H9 (cell line): ENCODE data around the gene FEZF1. TPM values are rescaled to one million over a fixed set of nuclear protein-coding genes. Genes with fewer than 3 reads are reported as not detected.

ENCODE experiments used
- DNase-seq: peaks from one replicate; pipeline ENCODE4 v3.0.0-alpha.2; 2017
- H2AFZ ChIP-seq: one replicate; pipeline ENCODE4 v1.6.1; 2013; ENCODE audit warnings: mild to moderate bottlenecking, low read length, control low read depth, moderate library complexity
- H2AK5ac ChIP-seq: 2 replicates; pipeline ENCODE4 v1.6.1; 2013; ENCODE audit warnings: low read length, control low read depth, mixed read lengths; ENCODE audit not compliant: insufficient read length
- H2BK120ac ChIP-seq: one replicate; pipeline ENCODE4 v1.6.1; 2013; ENCODE audit warnings: low read depth, mild to moderate bottlenecking, low read length, control low read depth, inconsistent platforms; ENCODE audit not compliant: poor library complexity, severe bottlenecking
- H2BK12ac ChIP-seq: 2 replicates; pipeline ENCODE4 v1.6.1; 2013; ENCODE audit warnings: low read length, control low read depth, mixed read lengths, low read depth; ENCODE audit not compliant: insufficient read length
- H2BK15ac ChIP-seq: 2 replicates; pipeline ENCODE4 v1.6.1; 2013; ENCODE audit warnings: low read depth, low read length, control low read depth
- H2BK20ac ChIP-seq: one replicate; pipeline ENCODE4 v1.6.1; 2013; ENCODE audit warnings: low read depth, mild to moderate bottlenecking, low read length, control low read depth, inconsistent platforms; ENCODE audit not compliant: poor library complexity, severe bottlenecking
- H2BK5ac ChIP-seq: 2 replicates; pipeline ENCODE4 v1.6.1; 2013; ENCODE audit warnings: low read length, control low read depth, mixed read lengths; ENCODE audit not compliant: insufficient read length
- H3K14ac ChIP-seq: 2 replicates; pipeline ENCODE4 v1.6.1; 2013; ENCODE audit warnings: low read length, control low read depth; ENCODE audit not compliant: insufficient read depth
- H3K18ac ChIP-seq: 2 replicates; pipeline ENCODE4 v1.6.1; 2013; ENCODE audit warnings: low read depth, mild to moderate bottlenecking, mixed read lengths, low read length, control low read depth; ENCODE audit not compliant: insufficient read length
- H3K23ac ChIP-seq: 2 replicates; pipeline ENCODE4 v1.6.1; 2013; ENCODE audit warnings: low read length, control low read depth, mixed read lengths, low read depth; ENCODE audit not compliant: insufficient read length
- H3K23me2 ChIP-seq: 2 replicates; pipeline ENCODE4 v1.6.1; 2013; ENCODE audit warnings: low read depth, mild to moderate bottlenecking, mixed read lengths, low read length, control low read depth; ENCODE audit not compliant: insufficient read length, poor library complexity, severe bottlenecking
- H3K27ac ChIP-seq: 2 replicates; pipeline ENCODE4 v1.5.1; 2013; ENCODE audit warnings: low read length, control low read depth, mixed read lengths, low read depth; ENCODE audit not compliant: insufficient read length
- H3K27me3 ChIP-seq: 2 replicates; pipeline ENCODE4 v1.6.1; 2013; ENCODE audit warnings: low read length, control low read depth, inconsistent platforms; ENCODE audit not compliant: insufficient read depth
- H3K4ac ChIP-seq: 2 replicates; pipeline ENCODE4 v1.6.1; 2013; ENCODE audit warnings: low read depth, mild to moderate bottlenecking, control low read depth, inconsistent platforms, low read length, moderate library complexity
- H3K4me1 ChIP-seq: 2 replicates; pipeline ENCODE4 v1.6.1; 2013; ENCODE audit warnings: low read length, control low read depth, inconsistent platforms; ENCODE audit not compliant: insufficient read depth
- H3K4me2 ChIP-seq: 2 replicates; pipeline ENCODE4 v1.6.1; 2013; ENCODE audit warnings: low read length, control low read depth, mixed read lengths; ENCODE audit not compliant: insufficient read length, insufficient read depth
- H3K56ac ChIP-seq: 2 replicates; pipeline ENCODE4 v1.6.1; 2013; ENCODE audit warnings: low read depth, mild to moderate bottlenecking, mixed read lengths, low read length, control low read depth; ENCODE audit not compliant: insufficient read length
- H3K79me1 ChIP-seq: 2 replicates; pipeline ENCODE4 v1.6.1; 2013; ENCODE audit warnings: low read depth, mild to moderate bottlenecking, moderate library complexity, low read length, control low read depth, inconsistent platforms; ENCODE audit not compliant: insufficient read depth, poor library complexity, severe bottlenecking
- H3K79me2 ChIP-seq: 2 replicates; pipeline ENCODE4 v1.6.1; 2013; ENCODE audit warnings: low read length, control low read depth, inconsistent platforms; ENCODE audit not compliant: insufficient read depth
- H3K9ac ChIP-seq: 2 replicates; pipeline ENCODE4 v1.6.1; 2013; ENCODE audit warnings: low read length, control low read depth, mixed read lengths; ENCODE audit not compliant: insufficient read length; ENCODE audit errors: extremely low read depth
- H3K9me3 ChIP-seq: one replicate; pipeline ENCODE4 v1.6.1; 2013; ENCODE audit warnings: low read depth, low read length, inconsistent platforms; ENCODE audit not compliant: control insufficient read depth
- H3T11ph ChIP-seq: one replicate; pipeline ENCODE4 v1.6.1; 2013; ENCODE audit warnings: mild to moderate bottlenecking, low read length, control low read depth, inconsistent platforms
- H4K20me1 ChIP-seq: one replicate; pipeline ENCODE4 v1.6.1; 2013; ENCODE audit not compliant: control insufficient read depth, insufficient read length, insufficient read depth
- H4K5ac ChIP-seq: 2 replicates; pipeline ENCODE4 v1.6.1; 2013; ENCODE audit warnings: low read depth, mild to moderate bottlenecking, mixed read lengths, low read length, control low read depth; ENCODE audit not compliant: insufficient read length
- H4K8ac ChIP-seq: replicated peaks from 2 replicates; pipeline ENCODE4 v1.6.1; 2013; ENCODE audit warnings: low read length, control low read depth, mixed read lengths, low read depth; ENCODE audit not compliant: insufficient read length
- H4K91ac ChIP-seq: 2 replicates; pipeline ENCODE4 v1.6.1; 2013; ENCODE audit warnings: low read depth, mild to moderate bottlenecking, moderate library complexity, mixed read lengths, low read length, control low read depth; ENCODE audit not compliant: insufficient read length
- H3K27ac Mint-ChIP-seq, 3 experiments: 2 replicates in 2 of 3; 3 replicates in 1 of 3; pipeline ENCODE4 v1.8.0; 2020 to 2021; ENCODE audit warnings: mixed read lengths in 3 of 3, mild to moderate bottlenecking in 1 of 3, moderate library complexity in 1 of 3
- H3K27me3 Mint-ChIP-seq: 2 replicates; pipeline ENCODE4 v1.8.0; 2021; ENCODE audit warnings: low read depth, mild to moderate bottlenecking, moderate library complexity, mixed read lengths
- H3K36me3 Mint-ChIP-seq, 3 experiments: 2 replicates in 2 of 3; 3 replicates in 1 of 3; pipeline ENCODE4 v1.8.0; 2020 to 2021; ENCODE audit warnings: low read depth in 3 of 3, mixed read lengths in 3 of 3; ENCODE audit not compliant: insufficient read depth in 1 of 3
- H3K4me1 Mint-ChIP-seq, 2 experiments: 2 replicates each; pipeline ENCODE4 v1.8.0; 2020; ENCODE audit warnings: mixed read lengths in 2 of 2
- H3K4me3 Mint-ChIP-seq, 2 experiments: 2 replicates in 1 of 2; 3 replicates in 1 of 2; pipeline ENCODE4 v1.8.0; 2020 to 2021; ENCODE audit warnings: mild to moderate bottlenecking in 2 of 2, mixed read lengths in 2 of 2, moderate library complexity in 1 of 2
- H3K9me3 Mint-ChIP-seq, 2 experiments: 2 replicates in 1 of 2; 3 replicates in 1 of 2; pipeline ENCODE4 v1.8.0; 2020; ENCODE audit warnings: mild to moderate bottlenecking in 2 of 2, mixed read lengths in 2 of 2, moderate library complexity in 1 of 2
- CTCF ChIP-seq: fragments of 200-600 bp; sonication (generic); conservative IDR thresholded peaks from 3 replicates; pipeline ENCODE4 v1.8.0; 2021; ENCODE audit warnings: antibody characterized with exemption, mild to moderate bottlenecking
- WGBS: extraction: QIAGEN DNeasy Blood & Tissue Kit; methylation state at CpG from one replicate; pipeline ENCODE4 v1.1.7; 2013; ENCODE audit warnings: missing lambda C conversion rate, low lambda C conversion rate, mixed read lengths; ENCODE audit not compliant: insufficient read length; ENCODE audit errors: extremely low coverage; 5-methylcytosine and 5-hydroxymethylcytosine counted together
- total RNA-seq: library from RNA; stranded (reverse); gene quantifications from 2 replicates; pipeline ENCODE4 v1.2.1, GENCODE V29; 2021

FEZF1 gene
- total RNA-seq, 1 experiment from 2014 or later = 37.8 TPM

GRCh38 chr7:122299624-122300210, 4.8 kb downstream of the FEZF1 start:
- Histone ChIP-seq H3K18ac (no peak overlapping the region), H3K9ac (peak overlapping the region; percentile 32), H4K20me1 (no peaks in the 10 kb centered on the region), H2BK15ac (no peak overlapping the region), H3K14ac (no peak overlapping the region), H4K91ac (no peak overlapping the region), H3K79me2 (no peaks in the 10 kb centered on the region), H3K79me1 (no peaks in the 10 kb centered on the region), H3K27ac (no peak overlapping the region), H2BK120ac (no peak overlapping the region), H3K23me2 (peaks cover 27% of the 10 kb centered on the region), H3K4ac (no peak overlapping the region), H3K9me3 (no peaks in the 10 kb centered on the region), H2AFZ (no peak overlapping the region), H3K4me2 (peak overlapping the region; percentile 72), H2BK12ac (no peak overlapping the region), H2AK5ac (no peak overlapping the region), H2BK20ac (no peak overlapping the region), H4K5ac (no peak overlapping the region), H3K56ac (no peak overlapping the region), H3K4me1 (peaks cover 2% of the 10 kb centered on the region; the same call in 1 of the 2 replicates), H3K27me3 (peaks cover 36% of the 10 kb centered on the region; the same call in 1 of the 2 replicates), H3K23ac (no peak overlapping the region), H4K8ac (no peak overlapping the region), H3T11ph (no peak overlapping the region), H2BK5ac (no peak overlapping the region)
- H3K27ac Mint-ChIP-seq = peak overlapping the region in 2 of 3 experiments; percentile 17 to 76; a peak in 3 of 7 replicates
- H3K36me3 Mint-ChIP-seq = peaks cover 14 to 38% (median 29%) of the 10 kb centered on the region in 3 experiments; a peak in 6 of 7 replicates
- peak; percentile 73 for DNase-seq
- peaks cover 38 to 62% of the 10 kb centered on the region in 2 experiments for H3K4me1 Mint-ChIP-seq
- WGBS = no CpG with 5 or more reads among the region's 32 CpGs
- H3K27me3 Mint-ChIP-seq = peaks cover 89% of the 10 kb centered on the region
- H3K9me3 Mint-ChIP-seq = no peaks in the 10 kb centered on the region
- H3K4me3 Mint-ChIP-seq = peak overlapping the region; percentile 83 to 87
- TF ChIP-seq CTCF = no peak
